ENCODE measurements around the gene TRAF5.
"Not testable (repeated sequence)": the region's sequence is repeated elsewhere in the genome, so short reads cannot be mapped to it uniquely, and the experiment has no call there.

The TRAF5 gene

DNA sequence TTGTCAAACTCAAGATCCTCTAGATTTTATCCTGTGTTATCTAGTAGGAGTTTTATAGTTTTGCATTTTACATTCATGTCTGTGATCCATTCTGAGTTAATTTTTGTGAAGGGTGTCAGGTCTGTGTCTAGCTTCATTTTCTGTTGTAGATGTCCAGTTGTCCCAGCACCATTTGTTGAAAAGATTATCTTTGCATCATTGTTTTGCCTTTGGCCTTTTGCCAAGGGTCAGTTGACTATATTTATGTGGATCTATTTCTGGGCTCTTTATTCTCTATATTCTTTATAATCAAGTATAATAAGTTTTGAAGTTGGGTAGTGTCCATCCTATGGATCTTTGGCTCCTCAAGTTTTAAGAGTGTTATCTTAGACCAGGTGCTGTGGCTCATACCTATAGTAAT, 21.9 kb downstream of the TRAF5 start:
- DNase-seq: no peak

DNA sequence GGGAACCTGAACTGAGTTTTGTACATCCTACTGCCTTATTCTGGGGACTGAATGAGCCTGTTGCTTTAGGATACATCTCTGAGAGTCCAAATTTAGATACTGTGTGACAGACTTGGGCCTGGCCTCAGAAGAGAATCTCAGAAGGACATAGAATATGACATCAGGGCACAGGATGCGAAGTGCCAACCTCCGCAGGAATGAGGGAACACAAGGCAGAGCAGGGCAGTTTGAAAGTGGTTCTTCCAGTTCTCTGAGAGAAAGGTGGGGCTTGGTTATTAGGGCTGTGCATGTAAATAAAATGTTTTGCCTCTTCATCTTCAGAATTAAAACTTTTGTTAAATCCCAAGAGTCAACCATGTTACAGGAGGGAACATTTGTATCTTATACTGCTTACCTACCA, 23.1 kb downstream of the TRAF5 start:
- no peak for DNase-seq

DNA sequence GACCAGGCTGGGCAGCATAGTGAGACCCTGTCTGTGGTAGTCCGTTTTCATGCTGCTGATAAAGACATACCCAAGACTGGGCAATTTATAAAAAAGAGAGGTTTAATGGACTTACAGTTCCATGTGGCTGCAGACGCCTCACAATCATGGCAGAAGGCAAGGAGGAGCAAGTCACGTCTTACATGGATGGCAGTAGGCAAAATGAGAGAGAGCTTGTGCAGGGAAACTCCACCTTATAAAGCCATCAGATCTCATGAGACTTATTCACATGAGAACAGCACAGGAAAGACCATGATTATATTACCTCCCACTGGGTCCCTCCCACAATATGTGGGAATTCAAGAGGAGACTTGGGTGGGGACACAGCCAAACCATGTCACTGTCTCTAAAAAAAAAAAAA, 25.4 kb downstream of the TRAF5 start:
- not testable (repeated sequence) for DNase-seq

DNA sequence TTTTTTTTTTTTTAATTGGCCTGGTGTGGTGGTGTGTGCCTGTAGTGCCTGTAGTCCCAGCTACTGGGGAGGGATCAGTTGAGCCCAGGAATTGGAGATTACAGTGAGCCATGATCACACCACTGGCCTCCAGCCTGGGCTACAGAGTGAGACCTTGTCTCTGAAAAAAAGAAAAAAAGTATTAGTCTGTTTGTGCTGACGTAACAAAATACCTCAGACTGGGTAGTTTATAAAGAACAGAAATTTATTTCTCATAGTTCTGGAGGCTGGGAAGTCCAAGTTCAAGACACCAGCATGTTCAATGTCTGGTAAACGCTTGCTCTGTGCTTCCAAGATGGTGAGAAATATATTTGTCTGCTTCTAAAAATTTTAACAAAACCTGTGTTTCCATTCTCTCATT, 25.8 kb downstream of the TRAF5 start:
- DNase-seq: no peak

DNA sequence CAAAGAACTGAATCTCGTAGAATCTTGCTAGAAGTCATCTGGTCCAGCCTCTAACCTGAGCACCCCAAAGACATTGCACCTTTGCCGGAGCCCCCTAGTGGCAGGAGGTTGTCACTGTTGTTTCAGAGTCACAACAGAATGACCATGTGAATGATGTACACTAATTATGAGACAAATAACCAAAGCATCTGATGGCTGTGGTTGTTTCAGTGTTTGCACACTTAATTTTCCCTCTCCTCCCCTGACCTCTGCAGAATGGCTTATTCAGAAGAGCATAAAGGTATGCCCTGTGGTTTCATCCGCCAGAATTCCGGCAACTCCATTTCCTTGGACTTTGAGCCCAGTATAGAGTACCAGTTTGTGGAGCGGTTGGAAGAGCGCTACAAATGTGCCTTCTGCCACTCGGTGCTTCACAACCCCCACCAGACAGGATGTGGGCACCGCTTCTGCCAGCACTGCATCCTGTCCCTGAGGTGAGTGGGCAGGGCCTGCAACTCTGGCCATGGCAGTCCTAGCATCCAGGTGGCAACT, 26.4 kb downstream of the TRAF5 start:
- DNase-seq: no peak

DNA sequence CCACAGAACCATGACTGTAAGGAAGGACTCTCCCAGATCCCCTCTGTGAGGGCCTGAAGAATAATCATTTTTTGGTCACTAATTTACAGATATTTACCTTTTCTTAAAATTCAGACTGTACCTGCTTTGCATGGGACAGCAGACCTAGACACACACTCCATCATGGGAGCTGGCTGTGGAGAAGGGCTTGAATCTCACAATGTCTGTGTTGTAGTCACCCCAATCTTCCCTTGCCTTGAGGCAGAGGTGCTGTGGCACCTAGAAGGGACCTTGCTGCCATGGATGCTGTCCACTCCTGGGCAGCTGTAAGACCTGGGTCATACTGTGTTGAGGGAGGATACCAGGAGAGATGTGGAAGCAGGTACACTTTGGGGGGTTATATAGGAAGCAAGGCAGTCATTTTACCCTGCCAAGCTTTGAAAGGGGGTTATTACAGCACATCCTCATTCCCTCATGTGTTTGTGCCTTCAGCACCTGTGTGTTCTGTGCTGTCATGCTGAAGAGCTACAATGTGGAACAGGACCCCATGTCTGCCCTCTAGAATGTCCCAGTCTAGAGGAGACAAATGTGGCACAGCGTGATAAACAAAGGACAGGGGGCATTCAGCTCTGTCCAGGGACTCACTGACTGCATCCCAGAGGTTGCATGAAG, 27.1 kb downstream of the TRAF5 start:
- no peak for DNase-seq

DNA sequence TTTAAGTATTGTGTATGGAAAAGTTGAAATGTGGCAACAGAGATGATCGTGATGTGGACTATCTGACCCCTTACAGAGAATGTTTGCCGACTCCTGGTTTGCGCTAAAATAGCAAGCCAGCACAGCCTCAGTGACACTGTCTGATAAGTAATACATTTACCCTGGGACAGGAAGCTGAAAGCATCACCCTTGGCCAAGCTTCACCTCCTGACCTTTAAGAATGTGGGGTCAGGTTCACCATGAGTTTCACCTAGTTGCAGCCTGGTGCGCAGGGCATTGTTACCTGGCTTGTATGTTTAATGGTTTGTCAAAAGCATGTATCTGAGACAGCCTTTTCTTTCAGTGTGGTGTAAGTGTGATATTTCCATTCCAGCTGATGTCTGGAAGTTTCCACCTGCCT, 29.2 kb downstream of the TRAF5 start:
- no peak for DNase-seq

DNA sequence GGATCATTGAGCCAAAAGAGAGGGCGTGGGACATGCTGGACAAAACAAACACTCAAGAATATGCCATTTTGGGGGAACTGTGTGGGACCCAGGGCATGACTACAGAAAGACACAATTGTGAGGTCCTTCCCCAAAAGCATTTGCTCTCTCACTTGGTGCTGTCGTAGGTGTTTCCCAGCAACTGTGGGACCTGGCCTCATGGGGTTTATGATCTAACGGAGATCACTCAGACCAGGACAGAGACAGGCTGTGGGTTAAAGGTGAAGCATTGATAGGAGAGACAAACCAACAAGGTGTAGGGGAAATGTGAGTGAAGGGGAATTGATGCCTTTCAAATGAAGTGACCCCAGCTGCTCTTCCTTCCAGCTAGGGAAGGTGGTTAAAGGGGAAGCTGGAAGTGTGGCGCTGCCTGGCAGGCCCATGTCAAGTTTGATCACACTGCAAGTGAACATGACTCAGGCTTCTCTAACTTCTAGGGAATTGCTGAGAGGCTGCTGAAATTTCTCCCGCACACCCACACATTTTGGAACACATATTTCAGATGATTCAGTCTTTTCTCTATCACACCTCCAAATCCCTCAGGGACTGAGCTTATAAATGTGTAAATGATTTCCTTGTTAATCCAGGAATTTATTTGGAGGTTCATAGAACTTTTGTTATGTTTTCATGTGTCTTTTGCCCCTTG, 30.2 kb downstream of the TRAF5 start:
- no peak for DNase-seq

DNA sequence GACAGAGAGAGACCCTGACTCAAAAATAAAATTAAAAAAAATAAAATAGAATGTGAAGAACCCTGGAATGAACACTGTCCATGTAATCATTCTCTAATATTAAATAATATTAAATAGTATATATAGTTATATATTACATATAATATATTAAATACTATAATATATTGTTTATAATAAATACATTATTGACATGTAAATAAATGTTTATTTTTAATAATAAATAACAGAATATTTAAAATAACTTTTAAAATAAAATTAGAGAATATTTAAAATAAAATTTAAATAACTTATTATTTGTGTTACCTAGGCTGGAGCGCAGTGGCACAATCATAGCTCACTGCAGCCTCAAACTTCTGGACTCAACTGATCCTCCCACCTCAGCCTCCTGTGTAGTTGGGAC, 32.1 kb downstream of the TRAF5 start:
- no peak for DNase-seq

DNA sequence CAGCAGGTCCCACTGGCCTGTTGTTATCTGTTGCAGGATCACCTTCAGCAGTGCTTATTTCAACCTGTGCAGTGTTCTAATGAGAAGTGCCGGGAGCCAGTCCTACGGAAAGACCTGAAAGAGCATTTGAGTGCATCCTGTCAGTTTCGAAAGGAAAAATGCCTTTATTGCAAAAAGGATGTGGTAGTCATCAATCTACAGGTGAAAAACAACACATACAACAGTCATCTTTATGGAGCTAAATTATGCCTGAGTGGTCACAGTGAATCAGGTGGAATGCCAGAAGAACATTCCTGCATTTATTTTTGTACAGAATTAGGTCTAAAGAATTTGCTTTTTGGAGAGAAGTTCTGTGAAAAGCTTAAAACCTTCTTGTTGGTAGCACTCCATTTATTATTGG, 33.2 kb downstream of the TRAF5 start:
- DNase-seq: no peak

DNA sequence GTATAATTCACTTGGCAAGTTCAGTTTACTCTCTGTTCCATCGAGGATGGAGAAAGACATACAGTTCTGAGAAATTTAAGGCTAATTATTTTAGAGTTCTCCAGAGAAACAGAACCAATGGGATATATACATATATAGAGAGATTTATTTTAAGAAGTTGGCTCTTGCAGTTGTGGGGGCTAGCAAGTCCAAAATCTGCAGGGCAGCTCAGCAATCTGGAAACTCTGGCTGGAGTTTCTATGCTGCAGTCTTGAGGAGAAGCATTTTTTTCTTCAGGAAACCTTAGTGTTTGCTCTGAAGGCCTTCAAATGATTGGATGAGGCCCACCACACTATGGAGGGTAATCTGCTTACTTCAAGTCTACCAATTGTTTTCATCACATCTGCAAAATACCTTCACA, 34.6 kb downstream of the TRAF5 start:
- no peak for DNase-seq

DNA sequence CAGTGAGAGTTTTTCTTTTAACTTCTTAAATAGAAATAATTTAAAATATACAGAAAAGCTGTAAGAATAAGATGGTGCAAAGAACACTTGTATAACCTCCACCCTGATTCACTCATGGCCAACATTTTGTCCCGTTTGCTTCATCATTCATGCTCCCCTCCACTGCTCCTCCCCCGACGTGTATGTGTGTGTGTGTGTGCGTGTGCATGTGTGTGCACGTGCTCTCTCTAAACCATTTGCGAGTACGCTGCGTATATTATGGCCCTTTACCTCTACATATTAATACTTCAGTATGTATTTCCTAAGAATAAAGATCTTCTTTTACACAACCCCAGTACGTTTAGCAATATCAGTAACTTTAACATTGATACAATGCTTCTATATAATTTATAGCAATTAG, 43.0 kb downstream of the TRAF5 start:
- no peak for DNase-seq

DNA sequence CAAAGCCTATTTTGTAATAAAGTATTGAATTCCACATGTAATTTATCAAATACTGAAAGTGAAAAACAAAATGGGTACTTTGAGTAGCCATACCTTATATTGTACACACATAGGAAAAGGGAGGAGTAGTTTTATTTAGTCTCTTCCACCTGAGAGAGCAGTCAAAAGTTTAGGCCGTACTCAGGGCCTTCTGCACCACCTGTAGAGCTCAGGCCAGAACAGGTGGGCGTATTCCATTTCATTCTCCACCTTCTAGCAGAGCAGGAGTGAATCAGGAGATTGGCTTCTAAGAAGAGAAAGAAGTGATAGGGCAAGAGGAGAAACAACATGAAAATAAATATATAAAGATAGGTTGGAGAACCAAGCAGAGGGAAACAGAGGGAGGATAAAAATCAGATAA, 44.0 kb downstream of the TRAF5 start:
- no peak for DNase-seq

DNA sequence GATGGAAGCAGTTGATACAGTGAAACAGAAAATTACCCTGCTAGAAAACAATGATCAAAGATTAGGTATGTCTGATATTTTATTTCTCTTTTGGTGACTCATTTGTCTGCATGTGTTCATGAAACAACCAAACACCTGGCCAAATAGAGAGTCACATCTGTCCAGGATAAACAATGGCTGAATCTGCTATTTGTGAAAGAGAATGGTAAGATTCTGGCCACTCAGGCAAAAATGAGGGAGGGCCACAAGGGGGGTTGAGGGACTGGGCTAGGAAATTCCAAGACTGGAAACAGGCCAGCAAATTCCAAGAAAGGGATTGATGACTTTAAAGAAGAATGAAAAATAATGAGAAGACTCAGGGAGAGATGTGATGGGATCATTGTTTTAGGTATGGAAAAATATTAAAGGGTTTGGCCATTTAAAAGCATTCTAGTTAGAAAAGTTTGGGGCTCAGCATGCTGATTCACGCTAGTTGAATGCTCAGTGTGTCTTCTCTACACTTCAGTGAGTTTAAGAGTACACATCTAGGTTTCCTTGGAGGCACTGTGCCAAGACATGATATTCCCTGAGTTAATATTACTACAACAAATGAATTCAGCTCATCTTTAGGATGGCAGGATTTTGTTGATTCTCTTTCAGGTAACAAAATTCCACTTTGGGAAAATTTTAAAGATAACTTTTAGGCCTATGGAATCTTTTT, 44.9 kb downstream of the TRAF5 start:
- DNase-seq: no peak

DNA sequence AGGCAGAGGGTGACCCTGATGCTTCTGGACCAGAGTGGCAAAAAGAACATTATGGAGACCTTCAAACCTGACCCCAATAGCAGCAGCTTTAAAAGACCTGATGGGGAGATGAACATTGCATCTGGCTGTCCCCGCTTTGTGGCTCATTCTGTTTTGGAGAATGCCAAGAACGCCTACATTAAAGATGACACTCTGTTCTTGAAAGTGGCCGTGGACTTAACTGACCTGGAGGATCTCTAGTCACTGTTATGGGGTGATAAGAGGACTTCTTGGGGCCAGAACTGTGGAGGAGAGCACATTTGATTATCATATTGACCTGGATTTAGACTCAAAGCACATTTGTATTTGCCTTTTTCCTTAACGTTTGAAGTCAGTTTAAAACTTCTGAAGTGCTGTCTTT, 45.8 kb downstream of the TRAF5 start:
- no peak for DNase-seq

DNA sequence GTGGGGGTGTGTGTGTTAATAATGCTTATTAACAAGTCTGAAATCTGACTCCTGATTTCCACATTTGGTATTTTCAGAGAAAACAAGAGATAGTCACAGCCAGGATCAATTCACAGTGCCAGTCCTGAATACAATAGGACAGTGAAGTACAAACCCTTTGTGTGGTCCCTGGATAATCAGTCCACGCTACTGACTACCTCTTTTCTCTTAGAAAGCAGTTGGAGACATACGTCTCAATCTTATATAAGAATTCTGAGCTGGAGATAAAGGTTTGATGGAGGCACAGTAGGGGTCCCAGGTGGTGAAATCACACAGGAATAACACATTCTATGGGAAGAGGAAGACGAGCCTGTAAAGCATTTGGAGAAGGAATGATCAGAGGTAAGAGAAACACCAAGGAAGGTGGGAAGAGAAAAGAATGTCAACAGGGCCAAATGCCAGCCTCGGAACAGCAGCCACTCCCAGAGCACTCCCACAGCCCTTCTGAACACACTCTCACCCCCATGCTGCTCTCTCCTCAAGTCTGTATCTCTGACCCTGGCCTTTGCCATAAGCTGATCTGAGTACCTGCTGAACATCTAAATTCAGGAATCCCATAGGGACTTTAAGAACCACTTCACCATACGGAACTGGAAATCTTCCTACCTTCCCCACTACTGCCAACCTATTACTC, 48.6 kb downstream of the TRAF5 start:
- DNase-seq: no peak

DNA sequence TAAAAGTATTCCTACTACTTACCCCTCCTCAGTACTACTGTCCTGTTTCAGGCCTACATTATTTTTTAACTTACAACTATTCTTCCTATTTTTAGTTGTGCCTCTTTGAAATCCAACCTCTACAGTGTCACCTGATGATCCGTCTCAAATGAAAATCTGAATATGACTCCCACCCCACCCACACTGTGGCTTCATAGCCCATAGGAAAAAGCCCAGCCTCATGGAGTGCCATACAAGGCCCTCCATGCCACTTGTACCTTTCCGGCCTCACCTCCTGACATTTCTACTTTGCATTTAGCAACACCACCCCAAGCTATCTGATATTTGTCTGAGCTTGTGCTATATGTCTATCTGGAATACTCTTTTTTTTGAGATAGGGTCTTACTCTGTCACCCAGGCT, 49.3 kb downstream of the TRAF5 start:
- no peak for DNase-seq

DNA sequence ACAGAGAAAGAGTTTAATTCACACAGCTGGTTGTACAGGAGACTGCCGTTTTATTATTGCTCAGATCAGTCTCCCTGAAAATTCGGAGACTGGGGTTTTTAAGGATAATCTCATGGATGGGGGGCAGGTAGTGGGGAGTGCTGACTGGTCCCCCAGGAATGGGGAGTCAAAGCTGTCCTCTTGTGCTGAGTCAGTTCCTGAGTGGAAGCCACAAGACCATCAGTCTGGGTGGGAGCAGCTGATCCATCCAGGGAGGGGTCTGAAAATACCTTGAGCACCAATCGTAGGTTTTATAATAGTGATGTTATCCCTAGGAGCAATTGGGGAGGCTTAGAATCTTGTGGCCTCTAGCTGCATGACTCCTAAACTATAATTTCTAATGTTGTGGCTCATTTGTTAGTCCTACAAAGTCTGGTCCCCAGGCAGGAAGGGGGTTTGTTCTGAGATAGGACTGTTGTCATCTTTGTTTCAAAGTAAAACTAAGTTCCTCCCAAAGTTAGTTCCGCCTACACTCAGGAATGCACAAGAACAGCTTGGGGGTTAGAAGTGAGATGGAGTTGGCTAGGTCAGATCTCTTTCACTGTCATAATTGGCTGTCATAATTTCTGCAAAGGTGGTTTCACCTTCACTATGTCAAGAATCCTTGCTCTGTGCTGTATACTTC, 50.3 kb downstream of the TRAF5 start:
- DNase-seq: no peak

DNA sequence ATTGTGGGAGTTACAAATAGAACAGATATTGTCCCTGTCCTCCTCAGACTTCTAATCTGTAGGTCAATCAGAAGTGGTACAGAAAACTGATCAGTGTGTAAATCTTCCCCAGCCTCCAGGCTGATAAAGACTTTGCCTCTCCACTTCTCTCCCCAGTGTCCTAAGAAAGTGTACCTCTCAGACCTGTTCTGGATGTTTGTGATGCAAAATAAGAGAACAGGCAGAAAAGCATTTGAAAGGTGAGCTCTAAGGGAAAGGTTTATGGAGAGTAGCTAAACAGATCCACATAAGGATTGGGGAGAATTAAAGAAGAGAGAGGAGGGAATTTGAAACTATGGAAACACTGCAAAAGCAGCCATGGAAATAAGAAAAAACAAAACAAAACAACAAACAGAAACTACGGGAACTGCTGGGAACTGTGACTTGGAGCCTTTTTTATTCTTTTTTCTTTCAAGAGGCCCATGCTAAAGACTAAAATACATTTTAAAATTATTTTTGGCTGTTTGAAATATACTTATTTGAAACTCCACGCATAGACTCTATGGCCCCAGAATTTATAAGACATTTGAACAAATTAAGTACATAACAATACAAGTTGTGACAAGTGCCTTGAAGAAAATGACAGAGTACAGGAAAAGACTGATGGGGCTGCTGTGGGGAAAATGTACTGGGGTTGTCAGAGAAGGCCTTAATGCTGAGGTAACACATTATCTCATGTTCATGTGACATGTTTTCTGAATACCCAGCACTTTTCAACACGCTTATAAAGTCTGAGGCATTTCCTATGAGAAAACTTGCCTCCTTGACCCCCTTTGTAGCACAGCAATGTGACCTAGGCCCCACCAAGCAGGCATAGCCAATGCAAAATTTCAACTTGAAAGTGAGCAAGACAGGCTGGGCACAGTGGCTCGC, 51.2 kb downstream of the TRAF5 start:
- DNase-seq: no peak

DNA sequence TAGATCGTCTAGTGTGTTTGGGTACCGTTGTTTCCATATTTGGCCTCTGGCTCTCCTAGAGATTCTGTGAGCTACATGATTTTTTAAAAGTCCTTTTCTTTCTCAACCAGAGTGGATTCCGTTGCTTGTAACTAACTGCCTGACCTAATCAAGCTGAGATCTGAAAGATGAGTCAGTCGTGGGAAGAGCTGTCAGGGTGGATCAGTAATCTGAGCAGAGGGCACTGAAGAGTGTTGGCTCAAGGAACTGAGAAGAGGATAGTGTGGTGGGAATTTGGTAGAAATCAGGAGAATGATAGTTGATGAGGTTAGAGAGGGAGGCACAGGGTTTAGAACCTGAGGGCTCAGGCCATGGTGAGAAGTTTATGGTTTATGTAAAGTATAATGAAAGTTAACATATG, 52.2 kb downstream of the TRAF5 start:
- DNase-seq: no peak

DNA sequence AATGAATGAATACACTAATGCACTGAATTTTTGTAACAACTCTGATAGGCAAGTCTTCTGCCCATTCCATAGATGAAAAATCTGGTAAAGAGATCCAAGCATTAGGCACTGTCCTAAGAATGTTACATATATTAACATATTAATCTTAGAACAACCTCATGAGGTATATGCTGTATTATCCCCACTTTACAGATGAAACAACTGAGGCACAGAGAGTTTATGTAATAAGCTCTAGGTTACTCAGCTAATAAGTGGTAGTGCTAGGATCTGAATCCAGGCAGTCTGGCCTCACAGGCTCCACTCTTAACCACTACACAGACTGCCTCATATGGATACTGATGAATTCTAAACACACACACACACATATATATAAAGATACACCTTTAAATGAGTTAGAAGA, 52.8 kb downstream of the TRAF5 start:
- DNase-seq: no peak

All from NCI-H1930 (cell line).